IMR-90 (cell line): ENCODE measurements around the gene HENMT1. TPM values are rescaled to one million over a fixed set of nuclear protein-coding genes. Genes with fewer than 3 reads are reported as not detected.

ENCODE experiments used
- ATAC-seq: fragments of 200-7000 bp; cut with Tn5 transposase; 2 replicates; pipeline ENCODE4 v1.9.1; 2020; ENCODE audit warnings: low read depth, mild to moderate bottlenecking, moderate library complexity
- BruUV-seq: library from RNA; stranded (reverse); fragments of 400-500 nt; replicated peaks from 2 replicates; lab custom pipeline; 2021; lab: Mats Ljungman, UMichigan
- CTCF ChIA-PET: fragments of 300-600 bp; formaldehyde crosslinking; extraction: SDS; loops from one replicate; lab custom pipeline; 2021; ENCODE audit warnings: antibody characterized with exemption; lab: Yijun Ruan, JAX
- POLR2A ChIA-PET: fragments of 300-600 bp; sonication (Branson Sonifier 250); formaldehyde crosslinking; loops from one replicate; lab custom pipeline; 2022; ENCODE audit warnings: antibody characterized with exemption; ENCODE audit not compliant: unreplicated experiment; lab: Charles Lee
- DNase-seq: peaks from one replicate; pipeline ENCODE4 v3.0.0; 2013
- H2AFZ ChIP-seq: replicated peaks from 2 replicates; pipeline ENCODE3; 2013; ENCODE audit warnings: low read length, mild to moderate bottlenecking; ENCODE audit not compliant: poor library complexity
- H2AK5ac ChIP-seq: 2 replicates; pipeline ENCODE4 v1.6.1; 2013; ENCODE audit warnings: low read depth, low read length, inconsistent platforms
- H2AK9ac ChIP-seq: replicated peaks from 2 replicates; pipeline ENCODE3; 2013; ENCODE audit warnings: mild to moderate bottlenecking, low read depth, low read length, moderate library complexity; ENCODE audit not compliant: poor library complexity
- H2BK120ac ChIP-seq: 2 replicates; pipeline ENCODE4 v1.6.1; 2013; ENCODE audit warnings: low read depth, low read length, inconsistent platforms
- H2BK15ac ChIP-seq: 3 replicates; pipeline ENCODE4 v1.6.1; 2013; ENCODE audit warnings: low read depth, low read length, inconsistent platforms
- H2BK20ac ChIP-seq: 2 replicates; pipeline ENCODE4 v1.6.1; 2013; ENCODE audit warnings: low read depth, mild to moderate bottlenecking, inconsistent platforms, low read length, moderate library complexity
- H2BK5ac ChIP-seq: 2 replicates; pipeline ENCODE4 v1.6.1; 2013; ENCODE audit warnings: mild to moderate bottlenecking, low read depth, low read length, inconsistent platforms; ENCODE audit not compliant: poor library complexity, severe bottlenecking
- H3K14ac ChIP-seq: replicated peaks from 2 replicates; pipeline ENCODE4 v1.6.1; 2013; ENCODE audit warnings: low read depth, low read length, inconsistent platforms
- H3K18ac ChIP-seq: 2 replicates; pipeline ENCODE4 v1.6.1; 2013; ENCODE audit warnings: low read depth, low read length, control low read depth
- H3K23ac ChIP-seq: 2 replicates; pipeline ENCODE4 v1.6.1; 2013; ENCODE audit warnings: low read depth, low read length, inconsistent platforms
- H3K27ac ChIP-seq: 2 replicates; pipeline ENCODE4 v1.5.1; 2013; ENCODE audit warnings: mild to moderate bottlenecking, control low read depth, low read length; ENCODE audit not compliant: insufficient read depth
- H3K27me3 ChIP-seq: 2 replicates; pipeline ENCODE4 v1.6.1; 2013; ENCODE audit warnings: low read length; ENCODE audit not compliant: control insufficient read depth, insufficient read depth
- H3K36me3 ChIP-seq: 2 replicates; pipeline ENCODE4 v1.6.1; 2013; ENCODE audit warnings: low read length, mixed read lengths; ENCODE audit not compliant: control insufficient read depth, insufficient read depth
- H3K4ac ChIP-seq: 2 replicates; pipeline ENCODE4 v1.6.1; 2013; ENCODE audit warnings: low read depth, low read length, inconsistent platforms
- H3K4me1 ChIP-seq: 2 replicates; pipeline ENCODE4 v1.6.1; 2013; ENCODE audit warnings: low read length, mixed read lengths; ENCODE audit not compliant: control insufficient read depth, insufficient read depth
- H3K4me2 ChIP-seq: 2 replicates; pipeline ENCODE4 v1.6.1; 2013; ENCODE audit warnings: low read depth, mild to moderate bottlenecking, control low read depth, low read length, moderate library complexity
- H3K4me3 ChIP-seq: 2 replicates; pipeline ENCODE4 v1.5.1; 2013; ENCODE audit warnings: low read depth, mild to moderate bottlenecking, control low read depth, low read length, moderate library complexity; ENCODE audit not compliant: insufficient read depth
- H3K56ac ChIP-seq: 2 replicates; pipeline ENCODE4 v1.6.1; 2013; ENCODE audit warnings: low read length, inconsistent platforms; ENCODE audit not compliant: insufficient read depth; ENCODE audit errors: extremely low read depth
- H3K79me1 ChIP-seq, 2 experiments: 2 replicates each; pipeline ENCODE4 v1.6.1; 2013; ENCODE audit warnings: low read length in 2 of 2, inconsistent platforms in 1 of 2, low read depth in 1 of 2
- H3K9ac ChIP-seq: 2 replicates; pipeline ENCODE4 v1.6.1; 2013; ENCODE audit warnings: low read depth, low read length, control low read depth
- H3K9me1 ChIP-seq: 2 replicates; pipeline ENCODE4 v1.6.1; 2013; ENCODE audit warnings: low read length, inconsistent platforms; ENCODE audit not compliant: insufficient read depth
- H3K9me3 ChIP-seq: 2 replicates; pipeline ENCODE4 v1.6.1; 2013; ENCODE audit warnings: low read length; ENCODE audit not compliant: control insufficient read depth, insufficient read depth
- H4K20me1 ChIP-seq: 2 replicates; pipeline ENCODE4 v1.6.1; 2013; ENCODE audit warnings: low read length, inconsistent platforms; ENCODE audit not compliant: insufficient read depth
- H4K5ac ChIP-seq: 2 replicates; pipeline ENCODE4 v1.6.1; 2013; ENCODE audit warnings: mild to moderate bottlenecking, low read depth, low read length, control low read depth
- H4K8ac ChIP-seq, 2 experiments: 2 replicates each; pipeline ENCODE4 v1.6.1; 2013; ENCODE audit warnings: low read depth in 2 of 2, low read length in 2 of 2, control low read depth in 1 of 2, inconsistent platforms in 1 of 2
- H4K91ac ChIP-seq: 2 replicates; pipeline ENCODE4 v1.6.1; 2013; ENCODE audit warnings: low read depth, low read length, inconsistent platforms; ENCODE audit not compliant: insufficient read depth
- BHLHE40 ChIP-seq: fragments of 150-350 bp; IDR thresholded peaks from 2 replicates; pipeline ENCODE4 v1.6.1; 2016; ENCODE audit warnings: mild to moderate bottlenecking, low read depth, low read length
- CEBPB ChIP-seq: IDR thresholded peaks from 2 replicates; pipeline ENCODE4 v1.6.1; 2012; ENCODE audit warnings: low read depth, low read length, improper control_type of control experiment
- CHD1 ChIP-seq: IDR thresholded peaks from 2 replicates; pipeline ENCODE4 v1.6.1; 2012; ENCODE audit warnings: low read depth, low read length, improper control_type of control experiment
- RAD21 ChIP-seq: IDR thresholded peaks from 2 replicates; pipeline ENCODE4 v1.6.1; 2012; ENCODE audit warnings: low read length, improper control_type of control experiment
- SMC3 ChIP-seq: fragments of 150-350 bp; IDR thresholded peaks from 2 replicates; pipeline ENCODE4 v1.6.1; 2016; ENCODE audit warnings: low read depth, mild to moderate bottlenecking, antibody characterized with exemption, low read length, moderate library complexity
- WGBS, 2 experiments: methylation state at CpG; one replicate each; pipeline versions ENCODE4 v1.1.5 to v1.1.7; 2013; ENCODE audit warnings: missing lambda C conversion rate in 2 of 2; ENCODE audit not compliant: insufficient read length in 1 of 2; ENCODE audit errors: extremely low coverage in 2 of 2; 5-methylcytosine and 5-hydroxymethylcytosine counted together
- dilution Hi-C: fragments of 300-500 bp; cut with HindIII; formaldehyde crosslinking; loops from one replicate; pipeline ENCODE4 v1.14.3; 2018; ENCODE audit warnings: low sequenced_read_pairs; ENCODE audit not compliant: unreplicated experiment
- in situ Hi-C: fragments of 300-500 bp; cut with MboI; formaldehyde crosslinking; loops from 3 replicates; pipeline ENCODE4 v1.14.3; 2019; ENCODE audit warnings: low sequenced_read_pairs, inconsistent platforms, mixed read lengths
- intact Hi-C: fragments of 100-400 bp; cut with micrococcal nuclease; formaldehyde crosslinking; loops from 2 replicates; pipeline ENCODE4 v1.10.0; 2022
- polyA plus RNA-seq, 3 experiments: library from polyadenylated mRNA; depleted of rRNA; stranded (reverse); fragments of >200 nt; gene quantifications; 2 replicates each; pipeline ENCODE4 v1.2.3, GENCODE V29; 2012; ENCODE audit warnings: low replicate concordance in 1 of 3
- total RNA-seq: library from RNA; depleted of rRNA; stranded (reverse); fragments of >200 nt; gene quantifications from 2 replicates; pipeline ENCODE4 v1.2.3, GENCODE V29; 2012
- TF ChIP-seq, protein P1 (sequence below): fragments of 150-350 bp; IDR thresholded peaks from 2 replicates; pipeline ENCODE4 v1.6.1; 2016; ENCODE audit warnings: low read depth, mild to moderate bottlenecking, low read length, moderate library complexity, borderline replicate concordance
- TF ChIP-seq, protein P2 (sequence below): fragments of 150-350 bp; IDR thresholded peaks from 2 replicates; pipeline ENCODE4 v1.6.1; 2017; ENCODE audit warnings: mild to moderate bottlenecking, antibody characterized with exemption, low read length, low read depth

The HENMT1 gene
- total and polyA plus RNA-seq, 2 of the 4 experiments (the other 2 are of a cell fraction) = 0.54 to 0.67 TPM

DNA sequence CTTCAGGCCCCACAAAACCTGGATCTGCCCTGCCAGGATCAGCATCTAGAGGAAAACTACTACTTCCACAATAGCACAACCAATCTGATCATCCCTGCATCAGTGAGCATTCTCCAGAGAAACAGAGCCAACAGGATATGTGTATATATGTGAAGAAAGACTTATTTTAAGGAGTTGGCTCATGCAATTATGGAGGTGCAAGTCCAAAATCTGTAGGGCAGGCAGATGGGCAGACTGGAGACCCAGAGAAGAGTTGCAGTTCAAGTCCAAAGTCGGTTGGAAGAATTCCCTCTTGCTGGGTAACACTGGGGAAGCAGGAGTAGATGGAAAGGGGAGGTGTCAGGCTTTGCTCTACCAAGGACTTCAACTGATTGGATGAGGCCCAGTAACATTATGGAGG lies 4.9 kb upstream of the HENMT1 start:
- Histone ChIP-seq H4K5ac (no peak overlapping the region), H3K14ac (no peak overlapping the region), H3K4me2 (no peak overlapping the region), H2BK5ac (no peak overlapping the region), H2BK20ac (no peak overlapping the region), H2BK15ac (no peak overlapping the region), H3K27ac (no peak overlapping the region), H4K91ac (no peak overlapping the region), H3K79me1 (no peaks in the 10 kb centered on the region), H3K9me1 (no peaks in the 10 kb centered on the region), H3K23ac (no peak overlapping the region), H3K27me3 (no peaks in the 10 kb centered on the region), H4K8ac (no peak overlapping the region), H2AFZ (no peak overlapping the region), H2AK5ac (no peak overlapping the region), H3K4me1 (peaks cover 2% of the 10 kb centered on the region; the same call in 1 of the 2 replicates), H3K4ac (no peak overlapping the region), H4K20me1 (no peaks in the 10 kb centered on the region), H3K36me3 (no peaks in the 10 kb centered on the region), H2AK9ac (no peak overlapping the region), H3K18ac (no peak overlapping the region), H3K9me3 (no peaks in the 10 kb centered on the region), H3K56ac (no peak overlapping the region), H3K4me3 (no peak overlapping the region), H2BK120ac (no peak overlapping the region), H3K9ac (no peak overlapping the region)
- dilution Hi-C loops (no loop called here), in situ Hi-C loops (no loop called here), intact Hi-C loops (no loop called here)
- TF ChIP-seq, protein P1, sequence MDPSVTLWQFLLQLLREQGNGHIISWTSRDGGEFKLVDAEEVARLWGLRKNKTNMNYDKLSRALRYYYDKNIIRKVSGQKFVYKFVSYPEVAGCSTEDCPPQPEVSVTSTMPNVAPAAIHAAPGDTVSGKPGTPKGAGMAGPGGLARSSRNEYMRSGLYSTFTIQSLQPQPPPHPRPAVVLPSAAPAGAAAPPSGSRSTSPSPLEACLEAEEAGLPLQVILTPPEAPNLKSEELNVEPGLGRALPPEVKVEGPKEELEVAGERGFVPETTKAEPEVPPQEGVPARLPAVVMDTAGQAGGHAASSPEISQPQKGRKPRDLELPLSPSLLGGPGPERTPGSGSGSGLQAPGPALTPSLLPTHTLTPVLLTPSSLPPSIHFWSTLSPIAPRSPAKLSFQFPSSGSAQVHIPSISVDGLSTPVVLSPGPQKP = no peak
- no peak for TF ChIP-seq BHLHE40
- no peak for TF ChIP-seq SMC3
- TF ChIP-seq CHD1 = no peak
- TF ChIP-seq, protein P2, sequence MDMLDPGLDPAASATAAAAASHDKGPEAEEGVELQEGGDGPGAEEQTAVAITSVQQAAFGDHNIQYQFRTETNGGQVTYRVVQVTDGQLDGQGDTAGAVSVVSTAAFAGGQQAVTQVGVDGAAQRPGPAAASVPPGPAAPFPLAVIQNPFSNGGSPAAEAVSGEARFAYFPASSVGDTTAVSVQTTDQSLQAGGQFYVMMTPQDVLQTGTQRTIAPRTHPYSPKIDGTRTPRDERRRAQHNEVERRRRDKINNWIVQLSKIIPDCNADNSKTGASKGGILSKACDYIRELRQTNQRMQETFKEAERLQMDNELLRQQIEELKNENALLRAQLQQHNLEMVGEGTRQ = no peak
- no peak for TF ChIP-seq RAD21
- no peak for TF ChIP-seq CEBPB
- ChIA-PET CTCF (no interaction called here), POLR2A (no interaction called here)
- no peak for DNase-seq
- no CpG with 5 or more reads among the region's 1 CpG for WGBS, 2 experiments
- no TSS peak for BruUV-seq
- ATAC-seq = no peak
